K562 (cell line): ENCODE results near the gene AP1S3. TPM values are rescaled to one million over a fixed set of nuclear protein-coding genes. Genes with fewer than 3 reads are reported as not detected.

Experiments
- ATAC-seq: fragments of 200-7000 bp; cut with Tn5 transposase; 3 replicates; pipeline ENCODE4 v1.9.1; 2020; ENCODE audit warnings: moderate library complexity
- BruUV-seq: library from RNA; stranded (reverse); fragments of 400-500 nt; replicated peaks from 2 replicates; lab custom pipeline; 2021; lab: Mats Ljungman, UMichigan
- CTCF ChIA-PET: fragments of 300-600 bp; formaldehyde crosslinking; extraction: SDS; loops from one replicate; lab custom pipeline; 2021; ENCODE audit warnings: low intra/inter-chr PET ratio; lab: Yijun Ruan, JAX
- POLR2A ChIA-PET: fragments of 300-600, 350-650 bp; sonication (Branson Sonifier 250); formaldehyde crosslinking; extraction: SDS; loops from one replicate; lab custom pipeline; 2021; ENCODE audit warnings: antibody characterized with exemption, inconsistent platforms; lab: Yijun Ruan, JAX
- DNase-seq, 4 experiments: peaks; one replicate each; pipeline versions ENCODE4 v3.0.0 to v3.0.0-alpha.2; 2011 to 2018; ENCODE audit warnings: low spot score in 3 of 4, mixed read lengths in 3 of 4; ENCODE audit errors: extremely low read depth in 1 of 4
- FAIRE-seq: peaks from 2 replicates; lab custom pipeline; 2011; peaks lifted over from hg19 to GRCh38; lab: Jason Lieb, UNC
- H2AFZ ChIP-seq: 2 replicates; pipeline ENCODE4 v1.6.0; 2011; ENCODE audit warnings: low read depth, low read length, control low read depth, inconsistent platforms
- H3K27ac ChIP-seq: fragments of 200-600 bp; 3 replicates; pipeline ENCODE4 v1.8.0; 2011; ENCODE audit warnings: low read depth, mild to moderate bottlenecking, control low read depth, inconsistent platforms, low read length, moderate library complexity, mixed read lengths; ENCODE audit errors: extremely low read depth
- H3K27me3 ChIP-seq, 2 experiments: fragments of 300-600 bp in 1 of 2; 2 replicates in 1 of 2; 3 replicates in 1 of 2; pipeline versions ENCODE4 v1.6.0 to v1.8.0; 2011; ENCODE audit warnings: inconsistent platforms in 2 of 2, low read length in 2 of 2, mild to moderate bottlenecking in 1 of 2, mixed read lengths in 1 of 2, moderate library complexity in 1 of 2; ENCODE audit not compliant: control insufficient read depth in 2 of 2, insufficient read depth in 2 of 2
- H3K36me3 ChIP-seq: fragments of 300-600 bp; 3 replicates; pipeline ENCODE4 v1.8.0; 2011; ENCODE audit warnings: mild to moderate bottlenecking, low read length, inconsistent platforms; ENCODE audit not compliant: control insufficient read depth, insufficient read depth
- H3K4me1 ChIP-seq, 2 experiments: fragments of 200-600 bp in 1 of 2; replicated peaks in 1 of 2; 2 replicates in 1 of 2; 3 replicates in 1 of 2; pipeline versions ENCODE4 v1.5.1 to v1.8.0; 2011; ENCODE audit warnings: inconsistent platforms in 2 of 2, low read length in 2 of 2, mild to moderate bottlenecking in 1 of 2, mixed read lengths in 1 of 2, moderate library complexity in 1 of 2; ENCODE audit not compliant: control insufficient read depth in 2 of 2, insufficient read depth in 2 of 2
- H3K4me2 ChIP-seq: 2 replicates; pipeline ENCODE4 v1.6.1; 2011; ENCODE audit warnings: low read length, control low read depth, inconsistent platforms, mixed read lengths; ENCODE audit not compliant: insufficient read depth
- H3K4me3 ChIP-seq: fragments of 200-600 bp; sonication (generic), shearing (Covaris generic); 2 replicates; pipeline ENCODE4 v1.5.1; 2016; ENCODE audit warnings: control low read depth, inconsistent platforms
- H3K79me2 ChIP-seq: fragments of 200-600 bp; 3 replicates; pipeline ENCODE4 v1.8.0; 2011; ENCODE audit warnings: low read length, inconsistent platforms; ENCODE audit not compliant: control insufficient read depth, insufficient read depth
- H3K9ac ChIP-seq, 2 experiments: 2 replicates each; pipeline versions ENCODE4 v1.6.0 to v1.6.1; 2011; ENCODE audit warnings: low read depth in 2 of 2, low read length in 2 of 2, control low read depth in 1 of 2, inconsistent platforms in 1 of 2, mild to moderate bottlenecking in 1 of 2, mixed read lengths in 1 of 2; ENCODE audit not compliant: insufficient read depth in 1 of 2
- H3K9me1 ChIP-seq: one replicate; pipeline ENCODE4 v1.6.0; 2011; ENCODE audit warnings: inconsistent platforms, mild to moderate bottlenecking, low read length, moderate library complexity; ENCODE audit not compliant: control insufficient read depth, insufficient read depth
- H3K9me3 ChIP-seq: replicated peaks from 2 replicates; pipeline ENCODE4 v1.5.1; 2011; ENCODE audit warnings: low read depth, low read length, inconsistent platforms; ENCODE audit not compliant: control insufficient read depth, insufficient read depth
- H4K20me1 ChIP-seq: replicated peaks from 2 replicates; pipeline ENCODE4 v1.6.1; 2011; ENCODE audit warnings: low read length, inconsistent platforms, mixed read lengths; ENCODE audit not compliant: control insufficient read depth, insufficient read depth
- CBFB ChIP-seq: sonication (generic); formaldehyde crosslinking; IDR thresholded peaks from 2 replicates; pipeline ENCODE4 v1.4.0; 2020; ENCODE audit warnings: mild to moderate bottlenecking, missing genetic modification reagents
- MBD1 ChIP-seq: fragments of 250-450 bp; sonication (Bioruptor Pico); IDR thresholded peaks from 2 replicates; pipeline ENCODE4 v1.8.0; 2022; ENCODE audit warnings: inconsistent platforms
- MYC ChIP-seq, 2 experiments: fragments of 250-450 bp in 1 of 2; sonication (Bioruptor Pico) in 1 of 2; IDR thresholded peaks; 2 replicates each; pipeline versions ENCODE4 v1.5.1 to v1.6.1; 2012 to 2021; ENCODE audit warnings: low read depth in 2 of 2, borderline replicate concordance in 1 of 2, improper control_type of control experiment in 1 of 2, low read length in 1 of 2, mild to moderate bottlenecking in 1 of 2, moderate library complexity in 1 of 2
- PATZ1 ChIP-seq: fragments of 250-450 bp; sonication (Bioruptor Pico); IDR thresholded peaks from 2 replicates; pipeline ENCODE4 v1.5.0; 2020; ENCODE audit warnings: mild to moderate bottlenecking, borderline replicate concordance
- POLR2G ChIP-seq: fragments of 200-400 bp; formaldehyde crosslinking; IDR thresholded peaks from 2 replicates; pipeline ENCODE4 v1.6.1; 2017; ENCODE audit warnings: low read depth, mild to moderate bottlenecking, antibody characterized with exemption, low read length, moderate library complexity
- RNF219 ChIP-seq: fragments of 250-450 bp; sonication (Bioruptor Pico); IDR thresholded peaks from 2 replicates; pipeline ENCODE4 v1.5.0; 2022; ENCODE audit warnings: mild to moderate bottlenecking
- SMARCE1 ChIP-seq: fragments of 450-650 bp; IDR thresholded peaks from 2 replicates; pipeline ENCODE4 v1.7.1; 2016; ENCODE audit warnings: mild to moderate bottlenecking
- SP1 ChIP-seq: sonication (generic); formaldehyde crosslinking; IDR thresholded peaks from 2 replicates; pipeline ENCODE4 v1.8.1; 2022; ENCODE audit warnings: mild to moderate bottlenecking, missing genetic modification reagents
- THRAP3 ChIP-seq: fragments of 450-650 bp; IDR thresholded peaks from 2 replicates; pipeline ENCODE4 v1.6.1; 2016; ENCODE audit warnings: mild to moderate bottlenecking, inconsistent platforms, borderline replicate concordance
- U2AF1 ChIP-seq: fragments of 200-400 bp; formaldehyde crosslinking; optimal IDR thresholded peaks from 2 replicates; pipeline ENCODE3; 2017; ENCODE audit warnings: mild to moderate bottlenecking, low read depth, low read length, moderate library complexity
- ZFP36 ChIP-seq: fragments of 150-350 bp; IDR thresholded peaks from 2 replicates; pipeline ENCODE4 v1.6.1; 2018; ENCODE audit warnings: low read length, low read depth; ENCODE audit not compliant: partially characterized antibody
- ZNF232 ChIP-seq: sonication (generic); formaldehyde crosslinking; IDR thresholded peaks from 2 replicates; pipeline ENCODE4 v1.8.0; 2022; ENCODE audit warnings: mild to moderate bottlenecking, missing genetic modification reagents
- WGBS: fragments of 100-300 bp; shearing (Covaris generic); methylation state at CpG from one replicate; pipeline ENCODE4 v1.1.6; 2016; ENCODE audit warnings: low coverage, mixed read lengths; ENCODE audit not compliant: insufficient coverage; ENCODE audit errors: missing lambda C conversion rate; 5-methylcytosine and 5-hydroxymethylcytosine counted together
- in situ Hi-C: fragments of 300-500 bp; cut with MboI; formaldehyde crosslinking; loops from 4 replicates; pipeline ENCODE4 v1.15.0; 2018; ENCODE audit warnings: inconsistent platforms, mixed read lengths
- intact Hi-C: fragments of 100-400 bp; cut with micrococcal nuclease; formaldehyde crosslinking; loops from 2 replicates; pipeline ENCODE4 v1.14.2; 2022
- polyA plus RNA-seq, 8 experiments: library from polyadenylated mRNA; depleted of rRNA in 4 of 8; stranded (reverse) in 5 of 8; unstranded in 3 of 8; fragments of >200 nt; fragmentation: Nextera tagmentation in 2 of 8; fragmentation: Illumina TruSeq in 1 of 8; extraction: Ambion mirVana in 2 of 8; extraction: Trizol in 1 of 8; gene quantifications; 2 replicates each; pipeline versions ENCODE4 v1.2.1 to v1.2.3, GENCODE V29; 2011 to 2014; ENCODE audit warnings: inconsistent platforms in 1 of 8, missing spikeins in 1 of 8
- total RNA-seq, 7 experiments: library from RNA; depleted of rRNA in 6 of 7; stranded (reverse); fragments of >200 nt in 6 of 7; fragmentation: Illumina TruSeq in 2 of 7; extraction: Trizol in 2 of 7; gene quantifications; 2 replicates each; pipeline versions ENCODE4 v1.2.1 to v1.2.3, GENCODE V29; 2011 to 2021; ENCODE audit warnings: low replicate concordance in 1 of 7

The AP1S3 gene
- total and polyA plus RNA-seq, 9 of the 15 experiments (the other 6 are each of a cell fraction or from before 2014, with no cell fraction given): 0.50 to 3.8 (median 2.1) TPM

GRCh38 chr2:223787358-223787757 is 50.0 kb downstream of the AP1S3 start (continued):
- TF ChIP-seq PATZ1 (CRISPR knock-in tag): no peak
- no peak for TF ChIP-seq THRAP3
- TF ChIP-seq U2AF1: no peak
- TF ChIP-seq SMARCE1: no peak
- TF ChIP-seq RNF219 (CRISPR knock-in tag): no peak
- TF ChIP-seq ZNF232 (CRISPR knock-in tag): no peak
- TF ChIP-seq, all 486 proteins: peak for 0

GRCh38 chr2:223786943-223787342 is 50.4 kb downstream of the AP1S3 start:
- no peaks in the 10 kb centered on the region for H3K79me2 ChIP-seq
- FAIRE-seq: no peak
- TF ChIP-seq POLR2G (no peak), SP1 (CRISPR knock-in tag) (no peak), ZFP36 (no peak), PATZ1 (CRISPR knock-in tag) (no peak), MYC (IDR thresholded peaks at IDR 0.05; ENCODE audit: low read depth, low read length) (no peak), MYC (CRISPR knock-in tag; IDR thresholded peaks at IDR 0.05; ENCODE audit: borderline replicate concordance, low read depth) (no peak), MBD1 (CRISPR knock-in tag) (no peak), CBFB (CRISPR knock-in tag) (no peak)

More at GRCh38 chr2:223786943-223787342, 50.4 kb downstream of the AP1S3 start:
- Histone ChIP-seq H3K9me3 (no peaks in the 10 kb centered on the region), H3K27me3 (peaks cover 0 to 12% of the 10 kb centered on the region in 2 experiments; a peak in 1 of 5 replicates), H2AFZ (no peak overlapping the region), H3K4me1 (no peaks in the 10 kb centered on the region; a peak in 1 of 5 replicates), H3K36me3 (no peaks in the 10 kb centered on the region), H3K27ac (no peak overlapping the region), H3K9me1 (no peaks in the 10 kb centered on the region), H3K9ac (no peak overlapping the region), H3K4me3 (no peak overlapping the region), H4K20me1 (no peaks in the 10 kb centered on the region), H3K4me2 (no peak overlapping the region)
- BruUV-seq: no TSS peak
- no peak for DNase-seq
- intact Hi-C loops (no loop called here), in situ Hi-C loops (no loop called here)
- 12% methylated on average over 3 of the region's 4 CpGs for WGBS
- no peak for ATAC-seq
- ChIA-PET POLR2A (no interaction called here), CTCF (no interaction called here)
